ENCODE data around the gene ANGPTL4.
A peak's percentile ranks its signal among the peaks of the same experiment; 100 is the strongest.
"Not testable (repeated sequence)": the region's sequence is repeated elsewhere in the genome, so short reads cannot be mapped to it uniquely, and the experiment has no call there.

Gene ANGPTL4

DNA sequence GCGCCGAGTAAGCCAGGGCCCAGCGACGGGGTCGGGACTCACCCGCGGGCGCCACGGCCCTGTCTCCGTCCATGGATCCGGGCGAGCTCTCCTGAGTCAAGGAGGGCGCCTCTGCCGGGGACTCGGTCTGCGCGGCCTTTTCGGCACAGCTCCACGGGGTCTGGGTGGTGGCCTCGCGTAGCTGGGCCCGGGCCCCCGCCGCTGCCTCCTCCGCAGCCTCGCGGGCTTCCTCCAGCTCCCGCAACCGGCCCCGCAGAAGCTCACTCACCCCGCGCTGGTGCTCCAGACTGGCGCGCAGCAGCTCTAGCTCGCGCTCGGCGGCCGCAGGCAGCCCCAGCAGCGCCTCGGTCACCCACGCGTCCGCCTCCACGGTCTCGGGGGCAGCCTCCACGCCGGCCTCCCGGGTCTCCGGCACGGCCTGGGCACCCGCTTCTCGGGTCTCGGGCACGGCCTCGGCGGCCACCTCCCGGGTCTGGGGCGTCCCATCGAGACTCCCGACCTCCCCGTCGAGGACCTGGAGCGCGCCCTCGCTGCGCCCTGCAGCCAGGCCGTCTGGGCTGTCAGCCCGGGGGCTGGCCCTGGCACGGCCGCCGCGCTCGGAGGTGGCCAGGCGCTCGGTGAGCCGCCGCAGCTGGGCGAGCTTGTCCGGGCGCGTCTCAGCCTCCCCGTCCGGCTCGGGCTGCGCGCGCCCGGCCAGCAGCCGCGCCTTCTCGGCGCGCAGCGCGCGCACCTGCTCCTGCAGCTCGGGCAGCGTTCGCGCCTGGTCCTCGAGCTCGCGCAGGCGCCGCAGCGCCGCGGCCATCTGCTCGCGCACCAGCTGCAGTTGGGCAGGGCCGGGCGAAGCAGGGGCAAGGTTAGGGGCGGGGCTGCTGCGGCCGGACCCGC, 29.3 kb upstream of the ANGPTL4 start:
- DNase-seq = peak; percentile 28

DNA sequence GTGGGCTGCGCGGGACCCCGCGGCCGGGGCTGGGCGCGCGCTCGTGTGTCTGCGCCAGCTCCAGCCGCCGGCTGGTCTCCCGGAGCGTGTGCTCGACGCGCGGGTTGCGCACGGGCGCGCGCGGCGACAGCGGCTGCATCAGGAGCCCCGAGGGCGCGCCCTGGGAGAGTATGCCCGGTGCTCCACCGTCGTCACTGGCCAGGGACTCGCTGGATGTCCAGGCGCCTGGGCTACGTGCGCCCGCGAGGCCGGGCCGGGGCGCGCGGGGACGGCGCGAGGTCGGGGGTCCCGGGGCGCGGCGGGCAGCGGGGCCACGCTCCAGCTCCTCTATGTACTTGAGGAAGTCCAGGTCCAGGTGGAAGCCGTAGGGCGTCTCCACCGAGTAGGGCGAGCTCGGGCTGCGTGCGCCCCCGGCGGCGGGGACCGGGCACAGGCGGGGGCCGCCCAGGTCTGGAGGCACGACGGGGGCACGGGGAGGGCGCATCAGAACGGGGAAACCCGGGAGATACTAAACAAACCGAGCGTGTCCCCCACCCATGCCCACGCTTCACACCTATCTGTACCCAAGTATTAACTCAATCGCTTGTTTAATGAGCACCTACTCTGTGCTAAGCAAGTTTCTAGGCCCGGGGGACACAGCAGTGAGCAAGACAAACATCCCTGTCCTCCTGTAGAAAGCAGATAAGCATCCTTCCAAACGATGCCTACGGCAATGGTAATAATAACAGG, 28.4 kb upstream of the ANGPTL4 start:
- DNase-seq = peak; percentile 23

DNA sequence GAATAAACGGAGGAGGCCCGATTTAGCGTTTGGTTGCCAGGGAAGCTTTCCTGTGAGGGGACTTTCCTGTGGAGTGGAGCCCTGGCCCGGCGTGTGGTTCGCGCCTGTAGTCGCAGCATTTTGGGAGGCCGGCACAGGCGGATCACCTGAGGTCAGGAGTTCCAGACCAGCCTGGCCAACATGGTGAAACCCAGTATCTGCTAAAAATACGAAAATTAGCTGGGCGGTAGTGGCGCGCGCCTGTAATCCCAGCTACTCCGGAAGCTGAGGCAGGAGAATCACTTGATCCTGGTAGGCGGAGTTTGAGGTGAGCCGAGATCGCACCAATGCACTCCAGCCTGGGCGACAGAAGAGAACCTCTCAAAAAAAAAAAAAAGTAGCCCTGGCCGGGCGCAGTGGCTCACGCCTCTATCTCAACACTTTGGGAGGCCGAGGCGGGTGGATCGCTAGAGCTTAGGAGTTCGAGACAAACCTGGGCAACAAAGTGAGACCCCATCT, 27.8 kb upstream of the ANGPTL4 start:
- no peak for DNase-seq

DNA sequence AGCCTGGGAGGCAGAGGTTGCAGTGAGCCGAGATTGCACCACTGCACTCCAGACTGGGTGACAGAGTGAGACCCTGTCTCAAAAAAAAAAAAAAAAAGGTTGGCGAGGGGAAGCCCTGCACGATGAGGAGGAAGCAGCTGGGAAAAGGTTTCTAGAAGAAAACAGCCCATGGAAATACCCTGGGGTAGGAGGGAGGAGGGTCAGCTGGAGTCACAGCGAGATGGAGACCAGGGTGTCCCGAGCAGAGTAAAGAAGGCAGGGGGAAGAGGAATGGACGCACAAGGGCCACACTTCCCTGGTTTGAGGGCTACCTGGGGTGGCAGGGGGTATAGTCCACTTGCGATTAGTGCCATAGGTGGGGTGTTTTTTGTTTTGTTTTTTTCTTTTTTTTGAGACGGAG, 27.3 kb upstream of the ANGPTL4 start:
- no peak for DNase-seq

DNA sequence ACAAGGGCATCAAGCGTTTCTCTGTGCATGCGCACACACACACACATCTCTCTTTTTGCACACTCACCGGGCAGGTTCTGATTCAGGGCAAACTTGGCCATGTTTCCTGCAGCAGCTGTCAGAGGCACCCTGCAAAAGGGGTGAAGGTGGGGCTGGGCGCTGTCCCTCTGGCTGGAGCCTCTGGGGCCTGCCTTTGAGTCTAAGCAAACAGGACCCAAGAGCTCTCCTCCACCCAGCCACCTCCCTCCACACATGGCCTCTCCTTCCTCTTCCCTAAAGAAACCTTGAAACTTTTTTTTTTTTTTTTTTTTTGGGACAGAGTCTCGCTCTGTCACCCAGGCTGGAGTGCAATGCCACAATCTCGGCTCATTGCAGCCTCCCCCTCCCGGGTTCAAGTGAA, 26.2 kb upstream of the ANGPTL4 start:
- no peak for DNase-seq

DNA sequence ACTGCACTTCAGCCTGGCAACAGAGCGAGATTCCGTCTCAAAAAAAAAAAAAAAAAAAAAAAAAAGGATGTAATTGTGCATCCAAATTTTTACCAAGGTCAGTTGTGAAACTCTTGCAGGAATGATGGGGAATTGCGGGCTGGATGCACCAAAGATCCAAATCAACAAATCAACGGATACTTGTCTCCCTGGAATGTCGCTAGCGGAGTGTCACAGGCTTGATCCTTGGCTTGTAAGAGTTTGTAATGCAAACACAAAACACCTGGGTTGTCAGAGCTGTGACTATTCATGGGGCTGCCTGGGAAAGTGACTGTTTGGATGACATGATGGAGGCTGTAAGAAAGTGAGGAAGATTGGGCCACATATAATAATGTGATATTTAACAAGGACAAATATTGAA, 25.1 kb upstream of the ANGPTL4 start:
- no peak for DNase-seq

DNA sequence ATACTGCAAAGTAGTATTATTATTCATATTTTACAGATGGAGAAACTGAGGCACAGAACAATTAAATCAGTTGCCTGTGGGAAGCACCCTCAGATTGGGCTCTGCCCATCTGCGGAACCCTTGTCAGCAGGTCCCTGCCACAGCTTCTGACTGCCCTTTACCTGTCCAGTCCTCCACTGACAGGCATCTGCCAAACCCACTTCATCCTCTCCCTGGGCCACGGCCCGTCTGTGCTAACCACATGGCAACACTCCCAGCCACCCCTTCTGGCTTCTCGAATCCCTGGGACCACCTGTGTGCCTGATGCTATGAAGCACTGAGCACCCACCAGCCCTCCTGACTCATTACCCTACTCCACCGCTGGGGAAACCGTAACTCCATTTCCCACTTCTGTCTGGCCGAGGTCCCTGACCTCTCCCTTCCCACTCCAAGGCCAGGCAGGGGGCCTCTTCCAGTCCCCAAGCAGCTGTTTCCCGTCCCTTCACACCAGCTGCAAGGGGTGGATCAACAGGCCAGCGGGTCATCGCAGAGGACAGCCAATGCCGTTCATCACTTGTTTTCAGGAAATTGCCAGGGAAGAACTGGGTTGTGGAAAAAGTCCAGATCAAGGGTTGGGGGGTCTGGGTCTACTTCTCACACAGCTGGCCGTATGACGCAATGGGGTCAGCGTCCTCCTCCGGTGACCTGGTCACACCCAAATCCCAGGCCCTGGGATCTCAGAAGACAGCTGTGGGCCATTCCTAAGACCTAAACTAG, 23.4 kb upstream of the ANGPTL4 start:
- DNase-seq = no peak

DNA sequence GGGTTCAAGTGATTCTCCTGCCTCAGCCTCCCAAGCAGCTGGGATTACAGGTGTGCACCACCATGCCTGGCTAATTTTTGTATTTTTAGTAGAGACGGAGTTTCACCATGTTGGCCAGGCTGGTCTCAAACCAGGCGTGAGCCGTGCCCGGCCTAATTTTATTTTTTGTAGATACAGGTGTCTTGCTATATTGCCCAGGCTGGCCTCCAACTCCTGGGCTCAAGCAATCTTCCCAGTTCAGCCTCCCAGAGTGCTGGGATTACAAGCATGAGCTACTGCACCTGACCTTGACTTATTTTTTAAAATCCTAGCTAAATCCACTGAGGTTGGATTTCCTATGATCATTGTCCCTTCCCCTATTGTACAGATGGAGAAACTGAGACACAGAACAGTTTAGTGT, 22.5 kb upstream of the ANGPTL4 start:
- not testable (repeated sequence) for DNase-seq

DNA sequence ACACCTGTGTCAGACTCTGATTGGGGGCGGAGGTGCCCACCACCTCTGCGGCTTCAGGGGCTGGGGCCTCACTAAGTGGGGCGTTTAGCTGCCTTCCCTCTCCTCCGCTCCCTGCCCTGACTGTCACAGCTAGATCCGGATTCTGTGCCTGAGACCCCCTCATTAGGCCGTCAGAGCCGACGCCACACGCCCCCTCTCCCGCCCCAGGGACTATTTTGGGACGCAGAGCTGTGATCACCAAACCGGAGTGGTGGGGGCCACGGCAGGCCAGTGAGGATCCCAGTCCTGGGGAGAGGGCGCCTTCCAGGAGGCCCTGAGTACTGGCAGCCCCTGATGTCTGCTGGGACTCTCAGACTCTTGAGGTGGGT, 21.7 kb upstream of the ANGPTL4 start:
- DNase-seq = no peak

DNA sequence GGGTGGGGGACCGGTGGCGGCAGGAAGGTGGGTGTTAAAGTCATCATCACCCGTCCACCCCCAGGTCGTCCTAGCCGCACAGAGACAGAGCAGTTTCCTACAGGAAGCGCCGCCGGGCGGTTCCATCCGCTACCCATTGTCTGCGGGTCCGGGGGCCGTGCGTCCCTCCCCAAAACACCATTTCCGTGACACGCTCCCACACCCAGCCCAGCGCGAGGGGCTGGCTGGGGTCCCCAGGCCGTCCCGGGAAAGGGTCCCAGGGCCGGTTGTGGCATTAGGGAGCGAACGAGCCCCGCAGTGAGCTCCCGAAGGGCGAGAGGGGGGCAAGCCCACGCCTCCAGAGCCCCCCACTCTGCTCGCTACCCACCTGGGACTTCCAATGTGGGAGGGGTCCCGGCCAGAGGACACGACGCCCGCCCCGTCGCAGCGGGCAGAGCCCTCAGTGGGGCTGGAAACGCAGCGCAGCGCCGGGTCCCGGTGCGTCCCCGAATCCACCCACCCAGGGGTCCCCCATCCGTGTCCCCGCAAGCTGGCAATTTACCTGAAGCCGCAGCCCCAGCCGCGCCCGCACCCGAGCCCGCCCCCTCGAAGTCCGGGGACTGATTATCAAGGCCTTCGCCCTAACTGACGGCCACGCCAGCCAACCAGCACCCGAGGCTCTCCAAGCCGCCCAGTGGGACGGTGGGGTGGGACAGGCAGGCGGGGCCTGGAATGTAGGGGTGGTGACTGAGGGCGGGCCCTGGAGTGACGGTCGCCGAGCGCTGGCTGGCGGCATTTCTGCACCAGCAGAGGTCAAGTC, 21.1 kb upstream of the ANGPTL4 start, which contains the start of gene KANK3:
KANK3 (minus strand) TSS at position 579 of the 799 bp plus-strand sequence. CDS start 5,434 bp downstream, outside the sequence.
- DNase-seq = peak; percentile 93

DNA sequence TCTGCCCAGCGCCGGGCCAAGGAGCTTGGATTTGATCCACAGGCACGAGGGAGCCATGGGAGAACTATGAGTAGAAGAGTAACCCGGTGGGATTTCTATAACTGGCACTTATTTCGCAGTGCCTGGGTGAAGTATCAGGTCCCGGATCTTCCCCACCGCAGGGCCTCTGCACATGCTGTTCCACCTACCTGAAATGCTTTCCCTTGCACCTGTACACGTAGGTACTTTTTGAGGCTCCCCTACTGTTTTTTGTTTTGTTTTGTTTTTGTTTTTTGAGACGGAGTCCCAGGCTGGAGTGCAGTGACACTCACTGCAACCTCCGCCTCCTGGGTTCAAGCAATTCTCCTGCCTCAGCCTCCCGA, 20.5 kb upstream of the ANGPTL4 start:
- no peak for DNase-seq

DNA sequence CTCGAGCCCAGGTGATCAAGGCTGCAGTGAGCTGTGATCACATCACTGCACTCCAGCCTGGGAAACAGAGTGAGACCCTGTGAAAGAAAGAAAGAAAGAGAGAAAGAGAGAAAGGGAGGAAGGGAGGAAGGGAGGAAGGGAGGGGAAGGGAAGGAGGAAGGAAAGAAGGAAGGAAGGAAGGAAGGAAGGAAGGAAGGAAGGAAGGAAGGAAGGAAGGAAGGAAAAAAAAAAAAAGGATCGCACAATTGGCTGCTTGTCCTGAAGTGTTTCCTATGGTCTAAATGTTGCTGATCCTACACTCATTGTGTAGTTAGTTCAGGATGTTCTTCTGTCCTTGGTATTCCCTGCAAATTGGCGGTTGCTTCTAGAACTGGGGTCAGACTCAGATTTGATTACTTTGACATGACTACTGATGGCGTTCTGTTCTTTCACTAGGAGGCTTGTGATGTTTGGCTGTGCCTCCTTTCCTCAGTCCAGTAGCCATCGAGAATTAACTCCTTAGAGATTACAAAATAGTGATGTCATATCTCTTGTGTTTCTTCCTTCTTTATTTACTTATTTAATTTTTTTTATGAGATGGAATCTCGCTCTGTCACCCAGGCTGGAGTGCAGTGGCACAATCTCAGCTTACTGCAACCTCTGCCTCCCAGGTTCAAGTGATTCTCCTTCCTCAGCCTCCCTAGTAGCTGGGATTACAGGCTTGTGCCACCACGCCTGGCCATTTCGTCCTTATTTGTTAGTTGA, 14.2 kb upstream of the ANGPTL4 start:
- DNase-seq = not testable (repeated sequence)

DNA sequence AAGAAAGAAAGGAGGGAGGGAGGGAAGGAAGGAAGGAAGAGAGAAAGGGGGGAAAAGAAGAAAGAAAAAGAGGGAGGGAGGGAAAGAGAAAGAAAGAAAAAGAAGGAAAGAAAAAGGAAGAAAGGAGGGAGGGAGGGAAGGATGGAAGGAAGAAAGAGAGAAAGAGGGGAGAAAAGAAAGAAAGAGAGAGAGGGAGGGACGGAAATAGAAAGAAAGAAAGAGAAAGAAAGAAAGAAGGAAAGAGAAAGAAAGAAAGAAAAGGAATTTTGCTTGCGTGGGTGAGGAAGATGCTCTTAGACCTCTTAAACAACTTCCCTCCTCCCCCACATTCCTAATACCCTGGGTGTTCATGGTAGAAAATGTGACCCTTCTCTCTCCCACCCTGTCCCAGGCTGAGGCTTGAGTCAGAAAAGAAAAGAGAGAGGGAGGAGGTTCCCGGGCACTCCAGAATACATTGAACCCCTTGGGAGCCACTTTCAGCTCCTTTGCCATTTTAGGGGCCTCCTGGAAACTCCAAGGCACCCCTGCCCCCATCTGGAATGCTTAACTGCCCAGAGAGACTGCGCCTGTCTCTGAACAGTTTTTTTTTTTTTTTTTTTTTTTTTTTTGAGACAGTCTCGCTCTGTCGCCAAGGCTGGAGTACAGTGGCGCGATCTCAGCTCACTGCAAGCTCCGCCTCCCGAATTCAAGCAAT, 11.7 kb upstream of the ANGPTL4 start:
- DNase-seq = no peak

DNA sequence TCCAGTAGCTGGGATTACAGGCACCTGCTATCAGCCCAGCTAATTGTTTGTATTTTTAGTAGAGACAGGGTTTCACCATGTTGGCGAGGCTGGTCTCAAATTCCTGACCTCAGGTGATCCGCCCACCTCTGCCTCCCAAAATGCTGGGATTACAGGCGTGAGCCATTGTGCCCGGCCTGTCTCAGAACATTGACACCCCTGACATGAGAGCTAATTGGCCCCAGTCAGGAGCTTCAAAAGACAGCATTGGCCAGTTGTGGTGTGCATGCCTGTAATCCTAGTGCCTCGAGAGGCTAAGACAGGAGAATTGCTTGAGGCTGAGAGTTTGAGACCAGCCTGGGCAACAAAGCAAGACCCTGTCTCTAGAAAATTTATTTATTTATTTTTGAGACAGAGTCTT, 11.1 kb upstream of the ANGPTL4 start:
- not testable (repeated sequence) for DNase-seq

DNA sequence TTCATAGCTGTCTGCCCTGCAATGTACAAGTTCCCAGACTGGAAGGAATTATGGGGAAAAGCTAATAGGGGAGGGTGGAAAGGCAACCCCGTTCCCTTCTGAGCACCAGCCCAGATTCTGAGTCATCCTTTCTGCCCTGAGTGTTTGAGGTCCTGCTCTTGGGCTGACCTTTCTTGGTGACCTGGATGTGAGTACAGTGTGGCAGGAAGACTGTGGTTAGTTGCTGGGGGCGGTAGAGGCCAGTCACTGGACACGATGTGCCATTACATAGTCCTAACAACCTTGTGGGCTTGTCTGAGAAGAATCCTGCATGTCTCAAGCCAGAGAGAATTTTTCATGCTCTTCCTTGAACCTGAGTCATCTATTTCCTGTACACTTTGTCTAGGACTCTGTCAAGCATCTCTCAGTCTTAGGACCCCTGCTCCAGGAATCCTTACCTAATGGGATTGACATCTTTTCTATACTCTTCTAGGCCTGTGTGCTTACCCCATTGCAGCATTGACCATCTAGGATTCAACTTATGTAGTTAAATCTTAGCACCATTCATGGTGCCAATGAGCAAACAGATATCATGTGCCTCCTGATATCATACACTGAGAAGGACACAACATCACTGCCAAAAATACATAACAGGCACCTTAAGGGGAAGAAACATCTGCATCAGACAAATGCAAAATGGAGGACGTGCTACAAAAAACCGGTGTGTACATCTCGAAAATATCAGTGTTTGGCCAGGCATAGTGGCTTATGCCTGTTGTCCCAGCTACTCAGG, 8.1 kb upstream of the ANGPTL4 start:
- DNase-seq = no peak

DNA sequence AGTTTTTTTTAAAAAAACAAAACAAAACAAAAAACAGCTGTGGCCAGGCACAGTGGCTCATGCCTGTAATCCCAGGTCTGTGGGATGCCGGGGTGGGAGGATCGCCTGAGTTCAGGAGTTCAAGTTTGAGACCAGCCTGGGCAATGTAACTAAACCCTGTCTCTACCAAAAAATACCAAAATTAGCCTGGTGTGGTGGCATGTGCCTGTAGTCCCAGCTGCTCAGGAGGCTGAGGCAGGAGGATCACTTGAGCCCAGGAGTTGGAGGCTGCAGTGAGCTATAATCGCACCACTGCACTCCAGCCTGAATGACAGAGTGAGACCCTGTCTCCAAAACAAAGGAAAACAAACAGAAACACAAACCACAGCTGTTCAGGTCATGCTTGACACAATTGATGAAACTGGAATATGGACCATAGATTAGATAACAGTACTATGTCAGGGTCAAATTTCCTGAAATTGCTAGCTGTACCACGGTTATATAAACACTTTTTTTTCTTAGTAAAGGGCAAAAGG, 6.9 kb upstream of the ANGPTL4 start:
- DNase-seq = no peak

DNA sequence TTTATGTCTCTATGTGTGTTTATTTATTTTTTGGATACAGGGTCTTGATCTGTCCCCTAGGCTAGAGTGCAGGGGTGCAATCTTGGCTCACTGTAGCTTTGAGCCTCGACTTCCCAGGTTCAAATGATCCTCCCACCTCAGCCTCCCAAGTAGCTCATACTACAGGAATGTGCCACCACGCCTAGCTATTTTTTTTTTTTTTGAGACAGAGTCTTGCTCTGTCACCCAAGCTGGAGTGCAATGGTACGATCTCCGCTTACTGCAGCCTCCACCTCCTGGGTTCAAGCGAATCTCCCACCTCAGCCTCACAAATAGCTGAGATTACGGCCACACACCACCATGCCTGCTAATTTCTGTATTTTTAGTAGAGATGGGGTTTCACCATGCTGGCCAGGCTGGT, 5.0 kb upstream of the ANGPTL4 start:
- no peak for DNase-seq

DNA sequence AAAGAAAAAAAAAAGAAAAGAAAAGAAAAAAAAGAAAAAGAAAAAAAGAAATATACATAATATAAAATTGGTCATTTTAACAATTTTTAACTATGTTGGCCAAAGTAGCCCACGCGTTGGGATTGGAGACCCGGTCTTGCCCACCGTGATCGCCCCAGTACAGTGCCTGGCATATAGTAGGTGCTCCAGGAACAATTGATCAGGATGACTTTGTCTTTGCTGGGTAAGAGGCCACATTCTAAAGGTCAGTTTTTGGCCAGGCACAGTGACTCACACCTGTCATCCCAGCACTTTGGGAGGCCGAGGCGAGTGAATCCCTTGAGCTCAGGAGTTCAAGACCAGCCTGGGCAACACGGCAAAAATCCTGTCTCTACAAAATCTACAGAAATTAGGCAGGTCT, 3.8 kb upstream of the ANGPTL4 start:
- DNase-seq = no peak

DNA sequence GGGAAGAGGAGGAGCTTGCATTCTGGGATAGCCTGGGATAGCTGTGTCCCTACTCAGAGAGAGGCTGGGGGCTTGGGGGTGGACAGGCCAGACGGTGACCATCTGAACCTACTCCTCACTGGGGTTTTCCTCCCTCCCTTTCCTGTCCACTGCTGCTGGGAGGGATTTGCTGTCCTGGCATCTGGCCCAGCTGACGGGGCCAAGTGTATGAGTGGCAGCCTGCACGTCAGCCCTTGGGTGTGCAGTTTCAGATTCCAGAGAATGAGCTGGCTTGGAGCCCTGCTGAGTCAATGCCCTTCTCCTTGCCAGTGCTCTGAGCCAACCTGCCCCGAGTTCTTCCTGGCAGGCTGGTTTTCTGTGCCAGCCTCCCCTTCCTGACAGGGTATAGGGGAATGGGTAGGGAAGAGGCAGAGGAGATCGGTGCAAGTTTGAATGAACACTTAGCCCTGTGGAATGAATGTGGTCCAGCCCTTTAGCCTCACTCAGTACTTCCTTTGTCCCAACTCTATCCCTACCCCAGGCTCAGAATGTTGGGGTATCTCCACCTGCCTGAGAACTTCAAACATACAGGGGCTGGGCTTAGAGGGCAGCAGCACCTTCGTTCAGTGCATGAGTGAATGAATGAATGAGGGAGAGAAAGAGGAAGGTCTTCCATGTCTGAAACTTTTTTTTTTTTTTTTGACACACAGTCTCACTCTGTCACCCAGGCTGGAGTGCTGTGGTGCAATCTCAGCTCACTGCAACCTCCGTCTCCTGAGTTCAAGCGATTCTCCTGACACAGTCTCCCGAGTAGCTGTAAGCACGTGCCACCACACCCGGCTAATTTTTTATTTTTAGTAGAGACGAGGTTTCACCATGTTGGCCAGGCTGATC, 1.8 kb upstream of the ANGPTL4 start:
- no peak for DNase-seq
